Sigmoid colon (tissue), 4 donors: ENCODE measurements around the gene DACT2.

Experiments
- CTCF ChIP-seq, 4 experiments: fragments of 450-650 bp in 3 of 4; fragments of 200-600 bp in 1 of 4; IDR thresholded peaks; one replicate each; pipeline ENCODE4 v1.5.1; 2016 to 2019; ENCODE audit warnings: antibody characterized with exemption in 4 of 4, mild to moderate bottlenecking in 3 of 4, moderate library complexity in 2 of 4
- EP300 ChIP-seq, 4 donors: sonication (generic); formaldehyde crosslinking; IDR thresholded peaks; one replicate each; pipeline ENCODE4 v1.6.1; 2017; ENCODE audit warnings: antibody characterized with exemption in 4 of 4
- POLR2A ChIP-seq, 2 donors: fragments of 450-650 bp; IDR thresholded peaks; one replicate each; pipeline ENCODE4 v1.6.1; 2016; ENCODE audit warnings: antibody characterized with exemption in 2 of 2, mild to moderate bottlenecking in 2 of 2, moderate library complexity in 2 of 2
- POLR2AphosphoS5 ChIP-seq, 4 donors: sonication (generic); formaldehyde crosslinking; IDR thresholded peaks; one replicate each; pipeline ENCODE4 v1.6.1; 2017; ENCODE audit warnings: antibody characterized with exemption in 4 of 4

GRCh38 chr6:168282985-168283685 is 36.4 kb downstream of the DACT2 start:
- no peak for TF ChIP-seq CTCF (IDR thresholded peaks at IDR 0.05)
- TF ChIP-seq POLR2A (IDR thresholded peaks at IDR 0.05), result no peak
- TF ChIP-seq EP300 (IDR thresholded peaks at IDR 0.05), result no peak
- no peak for TF ChIP-seq POLR2AphosphoS5 (IDR thresholded peaks at IDR 0.05)
